ENCODE measurements around the gene DIP2A.

DNA sequence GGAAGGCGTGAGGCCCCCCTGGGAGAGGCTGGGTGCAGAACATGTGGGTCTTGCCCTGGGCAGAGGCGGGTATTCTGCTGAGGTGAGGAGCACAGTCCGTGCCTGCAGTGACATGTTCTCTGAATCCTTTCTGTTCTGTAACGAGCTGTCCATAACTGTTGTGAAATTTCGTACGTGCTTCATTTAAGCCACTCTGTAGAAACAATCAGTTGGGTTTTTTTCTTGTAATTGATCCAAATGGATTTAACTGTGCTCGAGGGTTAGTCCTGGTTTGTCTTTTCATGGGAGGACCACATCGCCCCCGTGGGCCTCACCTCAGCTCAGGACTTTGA, 45.4 kb upstream of the DIP2A start:
- TF ChIP-seq, protein P1, sequence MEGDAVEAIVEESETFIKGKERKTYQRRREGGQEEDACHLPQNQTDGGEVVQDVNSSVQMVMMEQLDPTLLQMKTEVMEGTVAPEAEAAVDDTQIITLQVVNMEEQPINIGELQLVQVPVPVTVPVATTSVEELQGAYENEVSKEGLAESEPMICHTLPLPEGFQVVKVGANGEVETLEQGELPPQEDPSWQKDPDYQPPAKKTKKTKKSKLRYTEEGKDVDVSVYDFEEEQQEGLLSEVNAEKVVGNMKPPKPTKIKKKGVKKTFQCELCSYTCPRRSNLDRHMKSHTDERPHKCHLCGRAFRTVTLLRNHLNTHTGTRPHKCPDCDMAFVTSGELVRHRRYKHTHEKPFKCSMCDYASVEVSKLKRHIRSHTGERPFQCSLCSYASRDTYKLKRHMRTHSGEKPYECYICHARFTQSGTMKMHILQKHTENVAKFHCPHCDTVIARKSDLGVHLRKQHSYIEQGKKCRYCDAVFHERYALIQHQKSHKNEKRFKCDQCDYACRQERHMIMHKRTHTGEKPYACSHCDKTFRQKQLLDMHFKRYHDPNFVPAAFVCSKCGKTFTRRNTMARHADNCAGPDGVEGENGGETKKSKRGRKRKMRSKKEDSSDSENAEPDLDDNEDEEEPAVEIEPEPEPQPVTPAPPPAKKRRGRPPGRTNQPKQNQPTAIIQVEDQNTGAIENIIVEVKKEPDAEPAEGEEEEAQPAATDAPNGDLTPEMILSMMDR (IDR thresholded peaks at IDR 0.05; ENCODE audit: low read depth, low read length), result no peak
- TF ChIP-seq EZH2phosphoT487 (IDR thresholded peaks at IDR 0.05; ENCODE audit: low read depth), result no peak

Data from OCI-LY3 (cell line).